ENCODE results near the gene MYH13.

MYH13 gene

GRCh38 chr17:10328971-10329923 lies 43.6 kb downstream of the MYH13 start:
- H3K79me2 ChIP-seq (ENCODE audit: low read length): no peaks in the 10 kb centered on the region
- TF ChIP-seq EZH2phosphoT487 (IDR thresholded peaks at IDR 0.05; ENCODE audit: low read depth): no peak
- TF ChIP-seq, protein P1, sequence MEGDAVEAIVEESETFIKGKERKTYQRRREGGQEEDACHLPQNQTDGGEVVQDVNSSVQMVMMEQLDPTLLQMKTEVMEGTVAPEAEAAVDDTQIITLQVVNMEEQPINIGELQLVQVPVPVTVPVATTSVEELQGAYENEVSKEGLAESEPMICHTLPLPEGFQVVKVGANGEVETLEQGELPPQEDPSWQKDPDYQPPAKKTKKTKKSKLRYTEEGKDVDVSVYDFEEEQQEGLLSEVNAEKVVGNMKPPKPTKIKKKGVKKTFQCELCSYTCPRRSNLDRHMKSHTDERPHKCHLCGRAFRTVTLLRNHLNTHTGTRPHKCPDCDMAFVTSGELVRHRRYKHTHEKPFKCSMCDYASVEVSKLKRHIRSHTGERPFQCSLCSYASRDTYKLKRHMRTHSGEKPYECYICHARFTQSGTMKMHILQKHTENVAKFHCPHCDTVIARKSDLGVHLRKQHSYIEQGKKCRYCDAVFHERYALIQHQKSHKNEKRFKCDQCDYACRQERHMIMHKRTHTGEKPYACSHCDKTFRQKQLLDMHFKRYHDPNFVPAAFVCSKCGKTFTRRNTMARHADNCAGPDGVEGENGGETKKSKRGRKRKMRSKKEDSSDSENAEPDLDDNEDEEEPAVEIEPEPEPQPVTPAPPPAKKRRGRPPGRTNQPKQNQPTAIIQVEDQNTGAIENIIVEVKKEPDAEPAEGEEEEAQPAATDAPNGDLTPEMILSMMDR (IDR thresholded peaks at IDR 0.05; ENCODE audit: low read depth, low read length): no peak
- H3K4me3 ChIP-seq (ENCODE audit: low read length): no peak overlapping the region

DNA sequence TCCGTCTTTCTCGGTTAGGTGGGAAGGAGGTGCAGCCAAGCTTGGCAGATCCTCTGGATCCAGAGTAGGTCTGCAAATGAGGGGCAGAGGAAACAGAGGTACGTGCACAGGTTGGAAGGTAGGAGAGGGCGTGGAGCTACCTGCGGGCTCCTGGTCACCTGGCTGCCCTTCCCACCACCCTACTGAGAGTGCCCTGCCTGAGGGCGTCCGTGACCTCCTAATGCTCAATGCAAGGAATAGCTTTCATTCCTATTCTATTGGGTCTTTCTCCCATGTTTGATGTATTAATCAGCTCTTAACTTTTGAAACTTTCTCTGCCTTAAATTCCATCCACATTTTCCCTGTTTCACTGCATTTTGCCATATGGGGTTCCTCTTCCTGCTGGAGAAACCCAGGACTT lies 44.6 kb downstream of the MYH13 start:
- no peaks in the 10 kb centered on the region for H3K27me3 ChIP-seq (ENCODE audit: low read depth, low read length)
- H3K4me2 ChIP-seq (ENCODE audit: low read length): no peak overlapping the region
- H3K9me3 ChIP-seq (ENCODE audit: insufficient read depth, low read length): no peaks in the 10 kb centered on the region
- TF ChIP-seq EZH2phosphoT487 (IDR thresholded peaks at IDR 0.05; ENCODE audit: low read depth): no peak
- TF ChIP-seq, protein P1 (IDR thresholded peaks at IDR 0.05; ENCODE audit: low read depth, low read length): no peak
- no peak overlapping the region for H3K27ac ChIP-seq (ENCODE audit: low read length)
- no peak overlapping the region for H3K4me3 ChIP-seq (ENCODE audit: low read length)
- H2AFZ ChIP-seq (ENCODE audit: low read depth, low read length): no peak overlapping the region
- H3K79me2 ChIP-seq (ENCODE audit: low read length): no peaks in the 10 kb centered on the region
- H4K20me1 ChIP-seq (ENCODE audit: insufficient read depth, low read length): no peaks in the 10 kb centered on the region
- H3K36me3 ChIP-seq (replicated peaks; ENCODE audit: low read depth, low read length): no peaks in the 10 kb centered on the region
- no peak overlapping the region for H3K9ac ChIP-seq (ENCODE audit: low read length)
- H3K4me1 ChIP-seq (ENCODE audit: low read length): no peaks in the 10 kb centered on the region

More at GRCh38 chr17:10328971-10329923, 43.6 kb downstream of the MYH13 start:
- H2AFZ ChIP-seq (ENCODE audit: low read depth, low read length): no peak overlapping the region
- H4K20me1 ChIP-seq (ENCODE audit: insufficient read depth, low read length): no peaks in the 10 kb centered on the region
- H3K4me2 ChIP-seq (ENCODE audit: low read length): no peak overlapping the region
- H3K27ac ChIP-seq (ENCODE audit: low read length): no peak overlapping the region
- no peaks in the 10 kb centered on the region for H3K36me3 ChIP-seq (replicated peaks; ENCODE audit: low read depth, low read length)
- H3K9ac ChIP-seq (ENCODE audit: low read length): no peak overlapping the region
- H3K9me3 ChIP-seq (ENCODE audit: insufficient read depth, low read length): no peaks in the 10 kb centered on the region
- no peaks in the 10 kb centered on the region for H3K4me1 ChIP-seq (ENCODE audit: low read length)
- H3K27me3 ChIP-seq (ENCODE audit: low read depth, low read length): no peaks in the 10 kb centered on the region

GRCh38 chr17:10327640-10328039 lies 45.2 kb downstream of the MYH13 start:
- no peaks in the 10 kb centered on the region for H3K36me3 ChIP-seq (replicated peaks; ENCODE audit: low read depth, low read length)
- no peak overlapping the region for H3K9ac ChIP-seq (ENCODE audit: low read length)
- H3K27me3 ChIP-seq (ENCODE audit: low read depth, low read length): no peaks in the 10 kb centered on the region
- no peaks in the 10 kb centered on the region for H4K20me1 ChIP-seq (ENCODE audit: insufficient read depth, low read length)
- H3K79me2 ChIP-seq (ENCODE audit: low read length): no peaks in the 10 kb centered on the region
- H2AFZ ChIP-seq (ENCODE audit: low read depth, low read length): no peak overlapping the region
- no peak overlapping the region for H3K4me3 ChIP-seq (ENCODE audit: low read length)
- H3K27ac ChIP-seq (ENCODE audit: low read length): no peak overlapping the region
- H3K4me2 ChIP-seq (ENCODE audit: low read length): no peak overlapping the region
- H3K4me1 ChIP-seq (ENCODE audit: low read length): no peaks in the 10 kb centered on the region
- TF ChIP-seq EZH2phosphoT487 (IDR thresholded peaks at IDR 0.05; ENCODE audit: low read depth): no peak
- TF ChIP-seq, protein P1 (IDR thresholded peaks at IDR 0.05; ENCODE audit: low read depth, low read length): peak; percentile 73
- no peaks in the 10 kb centered on the region for H3K9me3 ChIP-seq (ENCODE audit: insufficient read depth, low read length)

DNA sequence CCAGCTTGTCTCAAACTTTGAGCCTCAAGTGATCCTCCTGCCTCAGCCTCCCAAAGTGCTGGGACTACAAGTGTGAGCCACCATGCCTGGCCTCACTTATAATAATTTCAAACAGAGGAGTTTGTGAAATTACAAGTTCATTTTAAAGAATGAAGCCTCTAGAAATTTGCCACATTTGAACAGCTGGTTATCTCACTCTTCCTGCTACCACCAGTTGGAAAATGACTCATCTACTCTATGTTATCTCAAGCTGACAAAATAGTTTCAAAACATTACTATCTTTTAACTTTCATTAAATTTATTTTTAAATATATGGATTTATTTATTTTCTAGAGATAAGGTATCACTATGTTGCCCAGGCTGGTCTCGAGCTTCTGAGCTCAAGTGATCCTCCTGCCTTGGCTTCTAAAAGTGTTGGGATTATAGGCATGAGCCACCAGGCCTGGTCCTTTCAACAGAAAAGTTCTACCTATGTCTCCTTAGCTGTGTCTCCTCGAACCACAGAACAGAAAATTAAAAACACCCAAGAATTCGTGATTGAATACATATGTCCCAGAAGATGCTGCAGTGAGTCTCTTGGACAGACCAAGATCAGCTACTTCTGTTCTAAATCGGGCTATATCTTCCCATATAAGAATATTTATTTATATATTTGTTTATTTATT lies 47.6 kb downstream of the MYH13 start:
- H3K4me3 ChIP-seq (ENCODE audit: low read length): no peak overlapping the region
- H3K36me3 ChIP-seq (replicated peaks; ENCODE audit: low read depth, low read length): no peaks in the 10 kb centered on the region
- H3K79me2 ChIP-seq (ENCODE audit: low read length): no peaks in the 10 kb centered on the region
- no peak overlapping the region for H3K27ac ChIP-seq (ENCODE audit: low read length)
- H3K4me1 ChIP-seq (ENCODE audit: low read length): no peaks in the 10 kb centered on the region
- TF ChIP-seq EZH2phosphoT487 (IDR thresholded peaks at IDR 0.05; ENCODE audit: low read depth): no peak
- TF ChIP-seq, protein P1 (IDR thresholded peaks at IDR 0.05; ENCODE audit: low read depth, low read length): no peak
- no peaks in the 10 kb centered on the region for H4K20me1 ChIP-seq (ENCODE audit: insufficient read depth, low read length)
- no peak overlapping the region for H3K4me2 ChIP-seq (ENCODE audit: low read length)
- H3K9me3 ChIP-seq (ENCODE audit: insufficient read depth, low read length): no peaks in the 10 kb centered on the region
- no peak overlapping the region for H3K9ac ChIP-seq (ENCODE audit: low read length)
- H3K27me3 ChIP-seq (ENCODE audit: low read depth, low read length): no peaks in the 10 kb centered on the region
- no peak overlapping the region for H2AFZ ChIP-seq (ENCODE audit: low read depth, low read length)

Data from OCI-LY3 (cell line).